ENCODE measurements around the gene LCE2B.

The LCE2B gene

DNA sequence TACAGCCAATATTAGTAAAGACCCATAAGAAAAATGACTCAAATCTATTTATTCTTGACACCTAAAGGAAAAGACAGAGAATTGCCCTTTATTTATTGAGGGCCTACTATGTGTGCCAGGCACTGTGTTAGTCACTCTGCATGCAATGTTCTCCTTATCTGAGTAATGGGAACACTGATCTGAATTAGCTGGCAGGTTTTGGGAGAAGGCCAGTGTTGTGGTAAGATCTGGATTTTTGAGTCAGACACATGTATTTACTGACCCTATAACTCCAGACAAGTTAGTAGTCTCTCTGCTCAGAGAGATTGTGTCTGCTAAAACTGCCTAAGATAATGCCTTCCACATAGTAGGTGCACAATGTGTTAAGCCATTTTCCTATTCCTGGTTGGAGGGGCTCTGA, 39.3 kb downstream of the LCE2B start:
- H3K4me3 ChIP-seq (replicated peaks; ENCODE audit: insufficient read depth, low read length): no peak overlapping the region
- H3K27me3 ChIP-seq (ENCODE audit: insufficient read depth, poor library complexity, severe bottlenecking): no peaks in the 10 kb centered on the region
- TF ChIP-seq, protein P1, sequence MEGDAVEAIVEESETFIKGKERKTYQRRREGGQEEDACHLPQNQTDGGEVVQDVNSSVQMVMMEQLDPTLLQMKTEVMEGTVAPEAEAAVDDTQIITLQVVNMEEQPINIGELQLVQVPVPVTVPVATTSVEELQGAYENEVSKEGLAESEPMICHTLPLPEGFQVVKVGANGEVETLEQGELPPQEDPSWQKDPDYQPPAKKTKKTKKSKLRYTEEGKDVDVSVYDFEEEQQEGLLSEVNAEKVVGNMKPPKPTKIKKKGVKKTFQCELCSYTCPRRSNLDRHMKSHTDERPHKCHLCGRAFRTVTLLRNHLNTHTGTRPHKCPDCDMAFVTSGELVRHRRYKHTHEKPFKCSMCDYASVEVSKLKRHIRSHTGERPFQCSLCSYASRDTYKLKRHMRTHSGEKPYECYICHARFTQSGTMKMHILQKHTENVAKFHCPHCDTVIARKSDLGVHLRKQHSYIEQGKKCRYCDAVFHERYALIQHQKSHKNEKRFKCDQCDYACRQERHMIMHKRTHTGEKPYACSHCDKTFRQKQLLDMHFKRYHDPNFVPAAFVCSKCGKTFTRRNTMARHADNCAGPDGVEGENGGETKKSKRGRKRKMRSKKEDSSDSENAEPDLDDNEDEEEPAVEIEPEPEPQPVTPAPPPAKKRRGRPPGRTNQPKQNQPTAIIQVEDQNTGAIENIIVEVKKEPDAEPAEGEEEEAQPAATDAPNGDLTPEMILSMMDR (IDR thresholded peaks at IDR 0.05; ENCODE audit: insufficient read depth, low read length): no peak
- TF ChIP-seq GABPA (IDR thresholded peaks at IDR 0.05; ENCODE audit: low read depth) (no peak), REST (IDR thresholded peaks at IDR 0.05; ENCODE audit: insufficient replicate concordance, low read depth) (no peak), SPI1 (IDR thresholded peaks at IDR 0.05; ENCODE audit: borderline replicate concordance, low read depth) (no peak), POLR2AphosphoS5 (IDR thresholded peaks at IDR 0.05; ENCODE audit: low read depth) (no peak)
- H3K27ac ChIP-seq (replicated peaks): no peak overlapping the region
- DNase-seq (ENCODE audit: low read depth in 1 of 2, low spot score in 1 of 2): no peak

DNA sequence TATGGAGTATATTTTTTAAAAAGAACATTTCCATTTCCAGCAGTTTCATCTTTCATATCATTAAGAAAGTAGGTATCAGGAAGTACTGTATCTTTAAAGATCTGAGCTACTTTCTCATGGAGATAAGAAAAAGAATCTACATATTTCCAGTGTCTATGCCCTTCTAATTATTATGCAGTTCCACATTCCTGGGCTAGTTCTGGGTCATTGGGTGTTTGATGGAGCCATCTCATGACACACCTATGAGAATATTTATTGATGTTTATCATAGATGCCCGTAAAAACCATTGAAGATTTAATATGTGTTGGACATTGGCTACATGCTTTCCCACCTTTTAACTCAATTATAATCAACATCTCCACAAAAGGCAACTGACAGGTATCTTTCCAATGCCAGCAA, 43.1 kb downstream of the LCE2B start:
- Histone ChIP-seq H3K4me3 (replicated peaks; ENCODE audit: insufficient read depth, low read length) (no peak overlapping the region), H3K27ac (replicated peaks) (no peak overlapping the region), H3K27me3 (ENCODE audit: insufficient read depth, poor library complexity, severe bottlenecking) (peaks cover 6% of the 10 kb centered on the region)
- DNase-seq (ENCODE audit: low read depth in 1 of 2, low spot score in 1 of 2): no peak
- TF ChIP-seq POLR2AphosphoS5 (IDR thresholded peaks at IDR 0.05; ENCODE audit: low read depth): no peak
- TF ChIP-seq GABPA (IDR thresholded peaks at IDR 0.05; ENCODE audit: low read depth): no peak
- TF ChIP-seq, protein P1 (IDR thresholded peaks at IDR 0.05; ENCODE audit: insufficient read depth, low read length): no peak
- TF ChIP-seq REST (IDR thresholded peaks at IDR 0.05; ENCODE audit: insufficient replicate concordance, low read depth): no peak
- TF ChIP-seq SPI1 (IDR thresholded peaks at IDR 0.05; ENCODE audit: borderline replicate concordance, low read depth): no peak

DNA sequence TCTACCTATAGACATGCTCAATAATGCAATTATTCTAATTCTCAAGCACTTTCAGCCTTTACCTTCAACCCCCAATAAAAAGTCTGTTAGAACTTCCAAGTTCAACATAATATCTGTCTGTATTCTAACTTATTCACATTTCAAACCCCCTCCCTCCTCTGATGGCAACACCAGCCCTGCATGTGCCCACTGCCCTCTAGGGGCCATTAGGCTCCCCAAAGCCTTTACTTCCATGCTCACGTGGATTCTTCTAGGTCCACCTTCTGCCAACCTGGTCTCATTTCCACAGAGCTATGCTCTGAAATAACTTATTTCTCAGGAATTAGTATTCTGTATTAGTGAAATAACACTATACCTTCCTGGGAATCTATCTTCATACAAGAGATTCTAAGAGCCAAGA, 49.7 kb downstream of the LCE2B start:
- no peak overlapping the region for H3K27ac ChIP-seq (replicated peaks)
- DNase-seq (ENCODE audit: low read depth in 1 of 2, low spot score in 1 of 2): no peak
- no peak overlapping the region for H3K4me3 ChIP-seq (replicated peaks; ENCODE audit: insufficient read depth, low read length)
- no peak for TF ChIP-seq GABPA (IDR thresholded peaks at IDR 0.05; ENCODE audit: low read depth)
- TF ChIP-seq, protein P1 (IDR thresholded peaks at IDR 0.05; ENCODE audit: insufficient read depth, low read length): peak; percentile 0
- peaks cover 6% of the 10 kb centered on the region for H3K27me3 ChIP-seq (ENCODE audit: insufficient read depth, poor library complexity, severe bottlenecking)
